Vagina (tissue), 2 donors: Measurements from ENCODE around the gene ASCL1. TPM values are rescaled to one million over a fixed set of nuclear protein-coding genes. Genes with fewer than 3 reads are reported as not detected.

Source experiments
- DNase-seq, 2 donors: peaks; one replicate each; pipeline ENCODE4 v3.0.0-alpha.2; 2017; ENCODE audit errors: extremely low spot score in 2 of 2
- H3K27ac ChIP-seq: fragments of 200-600 bp; sonication (generic); one replicate; pipeline ENCODE4 v1.5.1; 2019
- H3K27me3 ChIP-seq: fragments of 200-600 bp; sonication (generic); one replicate; pipeline ENCODE4 v1.5.1; 2019
- H3K36me3 ChIP-seq, 2 donors: fragments of 200-600 bp; sonication (generic); one replicate each; pipeline ENCODE4 v1.5.1; 2017 to 2019
- H3K4me1 ChIP-seq: fragments of 200-600 bp; sonication (generic); one replicate; pipeline ENCODE4 v1.5.1; 2019
- H3K4me3 ChIP-seq, 2 donors: fragments of 200-600 bp; sonication (generic); 1 replicate in 1 of 2; 2 replicates in 1 of 2; pipeline ENCODE4 v1.5.1; 2016 to 2019
- H3K9me3 ChIP-seq: fragments of 200-600 bp; sonication (generic); one replicate; pipeline ENCODE4 v1.5.1; 2019
- CTCF ChIP-seq, 3 experiments: fragments of 450-650 bp in 2 of 3; fragments of 200-600 bp in 1 of 3; sonication (generic) in 1 of 3; IDR thresholded peaks; one replicate each; pipeline ENCODE4 v1.5.1; 2017 to 2019; ENCODE audit warnings: antibody characterized with exemption in 3 of 3, mild to moderate bottlenecking in 2 of 3, moderate library complexity in 2 of 3
- POLR2A ChIP-seq, 2 donors: fragments of 450-650 bp; IDR thresholded peaks; one replicate each; pipeline ENCODE4 v1.6.1; 2017; ENCODE audit warnings: antibody characterized with exemption in 2 of 2, mild to moderate bottlenecking in 2 of 2, moderate library complexity in 2 of 2
- POLR2AphosphoS5 ChIP-seq, 2 donors: sonication (generic); formaldehyde crosslinking; IDR thresholded peaks; one replicate each; pipeline ENCODE4 v1.9.0; 2017; ENCODE audit warnings: antibody characterized with exemption in 2 of 2, mild to moderate bottlenecking in 2 of 2, low read depth in 1 of 2; ENCODE audit not compliant: insufficient read depth in 1 of 2
- intact Hi-C: fragments of 100-400 bp; cut with DNase I; formaldehyde crosslinking; loops from one replicate; pipeline ENCODE4 v1.15.1; 2023
- total RNA-seq: library from RNA; depleted of rRNA; stranded (reverse); fragments of >200 nt; gene quantifications from one replicate; pipeline ENCODE4 v1.2.3, GENCODE V29; 2016

Gene ASCL1
- total RNA-seq, 1 donor from 2014 or later = not detected

GRCh38 chr12:102960766-102961465 lies 3.4 kb downstream of the ASCL1 start:
- H3K4me1 ChIP-seq = peaks cover 24% of the 10 kb centered on the region
- no peak overlapping the region for H3K27ac ChIP-seq
- H3K36me3 ChIP-seq = no peaks in the 10 kb centered on the region
- no peak for TF ChIP-seq POLR2AphosphoS5 (IDR thresholded peaks at IDR 0.05; ENCODE audit: insufficient read depth in 1 of 2, low read depth in 1 of 2)
- no peak for TF ChIP-seq POLR2A (IDR thresholded peaks at IDR 0.05)
- no peak for TF ChIP-seq CTCF (IDR thresholded peaks at IDR 0.05)
- DNase-seq = no peak
- H3K4me3 ChIP-seq = no peak overlapping the region
- intact Hi-C loops = no loop called here
- no peaks in the 10 kb centered on the region for H3K27me3 ChIP-seq
- H3K9me3 ChIP-seq = no peaks in the 10 kb centered on the region

- Histone ChIP-seq H3K36me3 (no peaks in the 10 kb centered on the region), H3K27ac (no peak overlapping the region), H3K27me3 (no peaks in the 10 kb centered on the region), H3K4me3 (no peak overlapping the region), H3K9me3 (no peaks in the 10 kb centered on the region), H3K4me1 (peaks cover 23% of the 10 kb centered on the region)
- no peak for DNase-seq
- TF ChIP-seq CTCF (IDR thresholded peaks at IDR 0.05) (no peak), POLR2AphosphoS5 (IDR thresholded peaks at IDR 0.05; ENCODE audit: insufficient read depth in 1 of 2, low read depth in 1 of 2) (no peak), POLR2A (IDR thresholded peaks at IDR 0.05) (no peak)
- intact Hi-C loops = no loop called here
Observed at GRCh38 chr12:102961466-102961855, 4.0 kb downstream of the ASCL1 start.

GRCh38 chr12:102962532-102962931 lies 5.1 kb downstream of the ASCL1 start:
- DNase-seq = no peak
- Histone ChIP-seq H3K4me1 (peaks cover 13% of the 10 kb centered on the region), H3K4me3 (no peak overlapping the region), H3K27me3 (no peaks in the 10 kb centered on the region), H3K36me3 (no peaks in the 10 kb centered on the region), H3K27ac (no peak overlapping the region), H3K9me3 (no peaks in the 10 kb centered on the region)
- intact Hi-C loops = no loop called here
- TF ChIP-seq POLR2AphosphoS5 (IDR thresholded peaks at IDR 0.05; ENCODE audit: insufficient read depth in 1 of 2, low read depth in 1 of 2) = no peak
- no peak for TF ChIP-seq POLR2A (IDR thresholded peaks at IDR 0.05)
- no peak for TF ChIP-seq CTCF (IDR thresholded peaks at IDR 0.05)

- Histone ChIP-seq H3K4me3 (no peak overlapping the region), H3K4me1 (peaks cover 8% of the 10 kb centered on the region), H3K27me3 (no peaks in the 10 kb centered on the region), H3K36me3 (no peaks in the 10 kb centered on the region), H3K9me3 (no peaks in the 10 kb centered on the region), H3K27ac (no peak overlapping the region)
- TF ChIP-seq CTCF (IDR thresholded peaks at IDR 0.05) = no peak
- TF ChIP-seq POLR2AphosphoS5 (IDR thresholded peaks at IDR 0.05; ENCODE audit: insufficient read depth in 1 of 2, low read depth in 1 of 2) = no peak
- no peak for TF ChIP-seq POLR2A (IDR thresholded peaks at IDR 0.05)
- no peak for DNase-seq
- intact Hi-C loops = no loop called here
Observed at GRCh38 chr12:102962986-102963385, 5.5 kb downstream of the ASCL1 start.

GRCh38 chr12:102963796-102964195 lies 6.3 kb downstream of the ASCL1 start:
- Histone ChIP-seq H3K4me3 (no peak overlapping the region), H3K27ac (no peak overlapping the region), H3K27me3 (no peaks in the 10 kb centered on the region), H3K9me3 (no peaks in the 10 kb centered on the region), H3K4me1 (peaks cover 3% of the 10 kb centered on the region), H3K36me3 (no peaks in the 10 kb centered on the region)
- no peak for DNase-seq
- no peak for TF ChIP-seq CTCF (IDR thresholded peaks at IDR 0.05)
- TF ChIP-seq POLR2A (IDR thresholded peaks at IDR 0.05) = no peak
- no peak for TF ChIP-seq POLR2AphosphoS5 (IDR thresholded peaks at IDR 0.05; ENCODE audit: insufficient read depth in 1 of 2, low read depth in 1 of 2)
- intact Hi-C loops = no loop called here
